Uterus (tissue), 4 donors: ENCODE measurements around the gene ITPR2. TPM values are rescaled to one million over a fixed set of nuclear protein-coding genes. Genes with fewer than 3 reads are reported as not detected.

Source experiments
- DNase-seq, 2 donors: peaks; one replicate each; pipeline ENCODE4 v3.0.0-alpha.2; 2019 to 2020
- H3K27ac ChIP-seq, 2 donors: fragments of 200-600 bp; sonication (generic); 1 replicate in 1 of 2; 2 replicates in 1 of 2; pipeline ENCODE4 v1.5.1; 2016 to 2018
- H3K27me3 ChIP-seq, 2 donors: fragments of 200-600 bp; sonication (generic); one replicate each; pipeline ENCODE4 v1.5.1; 2018 to 2019; ENCODE audit warnings: control low read depth in 1 of 2
- H3K36me3 ChIP-seq, 2 donors: fragments of 200-600 bp; sonication (generic); one replicate each; pipeline ENCODE4 v1.5.1; 2019; ENCODE audit warnings: control low read depth in 1 of 2
- H3K4me1 ChIP-seq, 2 donors: fragments of 200-600 bp; sonication (generic); one replicate each; pipeline ENCODE4 v1.5.1; 2018 to 2019; ENCODE audit warnings: control low read depth in 1 of 2
- H3K4me3 ChIP-seq, 2 donors: fragments of 200-600 bp; sonication (generic); 1 replicate in 1 of 2; 2 replicates in 1 of 2; pipeline ENCODE4 v1.5.1; 2018 to 2019; ENCODE audit warnings: mild to moderate bottlenecking in 1 of 2
- H3K9me3 ChIP-seq, 2 donors: fragments of 200-600 bp; sonication (generic); one replicate each; pipeline ENCODE4 v1.5.1; 2019; ENCODE audit warnings: control low read depth in 1 of 2
- POLR2A ChIP-seq, 2 donors: fragments of 450-650 bp; IDR thresholded peaks; one replicate each; pipeline ENCODE4 v1.6.1; 2016; ENCODE audit warnings: antibody characterized with exemption in 2 of 2, mild to moderate bottlenecking in 1 of 2, moderate library complexity in 1 of 2
- intact Hi-C: fragments of 100-400 bp; cut with DNase I; formaldehyde crosslinking; loops from one replicate; pipeline ENCODE4 v1.15.1; 2023; ENCODE audit warnings: low total_unique reads
- total RNA-seq, 4 donors: library from RNA; depleted of rRNA in 3 of 4; stranded (reverse); fragments of >200 nt in 3 of 4; gene quantifications; one replicate each; pipeline versions ENCODE4 v1.1.0 to v1.2.4, GENCODE V29; 2014 to 2023
- TF ChIP-seq, protein P1 (sequence below), 4 experiments: fragments of 200-600 bp in 2 of 4; fragments of 450-650 bp in 2 of 4; sonication (generic) in 2 of 4; IDR thresholded peaks; one replicate each; pipeline ENCODE4 v1.5.1; 2016 to 2019; ENCODE audit warnings: antibody characterized with exemption in 4 of 4, mild to moderate bottlenecking in 2 of 4, moderate library complexity in 1 of 4
- donor health status: DM: yes; HTN: yes; CAD: no.

ITPR2 gene
- total RNA-seq, 4 donors from 2014 or later, result 53.5 to 271 (median 60.4) TPM

DNA sequence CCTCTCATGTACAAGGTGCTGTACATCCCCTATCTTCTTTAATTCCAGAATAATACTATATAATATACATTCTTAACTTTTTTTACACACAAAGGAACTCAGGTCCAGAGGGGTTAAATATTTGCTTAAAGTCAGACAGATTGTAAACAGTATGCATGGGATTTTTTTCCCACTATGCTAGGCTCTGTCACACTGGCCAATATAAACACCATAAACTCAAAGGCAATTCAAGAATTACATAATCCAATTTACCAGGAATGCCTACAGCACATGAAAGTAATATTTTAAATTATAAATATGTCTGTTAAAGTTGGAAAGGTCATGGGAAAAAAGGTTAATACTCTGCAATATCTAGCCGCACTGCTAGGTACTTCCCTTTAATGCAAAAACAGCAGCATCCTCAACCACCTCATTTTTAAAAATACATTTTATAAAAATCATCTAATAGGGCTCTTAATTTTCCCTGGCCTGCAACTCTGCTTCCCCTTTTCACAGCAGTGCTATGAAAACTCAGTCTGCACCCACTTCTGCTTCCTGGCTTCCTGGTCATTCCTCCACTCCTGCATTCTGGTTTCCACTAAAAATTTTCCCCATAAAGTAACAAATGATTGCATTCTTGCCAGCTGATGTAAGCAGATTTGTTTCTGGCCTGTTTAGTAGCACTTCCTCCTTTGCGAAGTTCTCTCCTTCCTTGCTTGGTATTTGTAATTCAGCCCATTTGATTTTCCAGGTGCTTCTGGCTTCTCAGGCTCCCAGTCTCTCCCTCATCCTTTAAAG lies 128.1 kb downstream of the ITPR2 start:
- no peak overlapping the region for H3K27ac ChIP-seq
- intact Hi-C loops, result no loop called here
- DNase-seq, result no peak

DNA sequence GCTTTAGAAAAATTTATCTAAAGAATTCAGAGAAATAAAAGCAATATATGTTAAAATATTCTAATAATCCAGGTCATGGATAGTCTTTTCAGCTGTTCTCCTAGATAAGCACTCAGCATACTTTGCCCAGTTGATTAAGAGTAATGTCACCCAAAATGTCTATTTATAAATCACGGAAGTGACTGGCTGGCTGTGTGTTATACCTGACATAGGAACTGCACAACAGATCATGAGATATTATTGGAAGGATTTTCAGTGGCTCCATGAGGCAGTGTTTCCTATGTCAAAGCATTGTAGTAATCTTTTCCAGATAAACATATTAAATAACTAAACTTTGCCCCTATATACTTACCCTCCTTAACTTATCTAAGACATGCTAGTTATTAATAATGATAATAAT lies 128.8 kb downstream of the ITPR2 start:
- Histone ChIP-seq H3K36me3 (no peaks in the 10 kb centered on the region), H3K4me1 (no peaks in the 10 kb centered on the region), H3K27me3 (no peaks in the 10 kb centered on the region), H3K27ac (no peak overlapping the region), H3K4me3 (no peak overlapping the region), H3K9me3 (no peaks in the 10 kb centered on the region)
- DNase-seq, result no peak
- TF ChIP-seq, protein P1, sequence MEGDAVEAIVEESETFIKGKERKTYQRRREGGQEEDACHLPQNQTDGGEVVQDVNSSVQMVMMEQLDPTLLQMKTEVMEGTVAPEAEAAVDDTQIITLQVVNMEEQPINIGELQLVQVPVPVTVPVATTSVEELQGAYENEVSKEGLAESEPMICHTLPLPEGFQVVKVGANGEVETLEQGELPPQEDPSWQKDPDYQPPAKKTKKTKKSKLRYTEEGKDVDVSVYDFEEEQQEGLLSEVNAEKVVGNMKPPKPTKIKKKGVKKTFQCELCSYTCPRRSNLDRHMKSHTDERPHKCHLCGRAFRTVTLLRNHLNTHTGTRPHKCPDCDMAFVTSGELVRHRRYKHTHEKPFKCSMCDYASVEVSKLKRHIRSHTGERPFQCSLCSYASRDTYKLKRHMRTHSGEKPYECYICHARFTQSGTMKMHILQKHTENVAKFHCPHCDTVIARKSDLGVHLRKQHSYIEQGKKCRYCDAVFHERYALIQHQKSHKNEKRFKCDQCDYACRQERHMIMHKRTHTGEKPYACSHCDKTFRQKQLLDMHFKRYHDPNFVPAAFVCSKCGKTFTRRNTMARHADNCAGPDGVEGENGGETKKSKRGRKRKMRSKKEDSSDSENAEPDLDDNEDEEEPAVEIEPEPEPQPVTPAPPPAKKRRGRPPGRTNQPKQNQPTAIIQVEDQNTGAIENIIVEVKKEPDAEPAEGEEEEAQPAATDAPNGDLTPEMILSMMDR (IDR thresholded peaks at IDR 0.05), result no peak
- TF ChIP-seq POLR2A (IDR thresholded peaks at IDR 0.05), result no peak
- intact Hi-C loops, result no loop called here

More for the DNA sequence above, 128.1 kb downstream of the ITPR2 start:
- H3K4me3 ChIP-seq, result no peak overlapping the region
- H3K9me3 ChIP-seq, result no peaks in the 10 kb centered on the region
- TF ChIP-seq POLR2A (IDR thresholded peaks at IDR 0.05), result no peak
- TF ChIP-seq, protein P1 (IDR thresholded peaks at IDR 0.05), result no peak
- no peaks in the 10 kb centered on the region for H3K36me3 ChIP-seq
- no peaks in the 10 kb centered on the region for H3K4me1 ChIP-seq
- no peaks in the 10 kb centered on the region for H3K27me3 ChIP-seq

DNA sequence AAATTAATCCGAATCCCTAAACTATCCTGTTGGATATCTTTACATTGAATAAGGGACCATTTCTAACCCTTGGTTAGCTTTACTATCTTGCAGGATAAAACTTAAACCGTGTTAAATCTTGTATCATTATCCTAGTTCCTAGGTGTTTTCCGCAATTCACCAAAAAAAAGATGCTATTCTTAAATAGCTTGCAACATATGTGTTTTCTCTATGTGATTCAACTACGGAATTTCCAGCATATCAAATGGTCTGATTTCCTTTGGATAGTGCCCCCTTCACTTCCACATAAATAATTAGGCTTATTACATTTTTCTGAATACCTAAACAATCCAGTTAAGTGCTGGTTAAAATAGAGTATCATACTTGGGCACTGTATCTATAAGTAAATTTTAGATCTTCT lies 130.3 kb downstream of the ITPR2 start:
- no peak for DNase-seq
- Histone ChIP-seq H3K9me3 (no peaks in the 10 kb centered on the region), H3K4me1 (no peaks in the 10 kb centered on the region), H3K27me3 (no peaks in the 10 kb centered on the region), H3K36me3 (no peaks in the 10 kb centered on the region), H3K4me3 (no peak overlapping the region), H3K27ac (no peak overlapping the region)
- TF ChIP-seq POLR2A (IDR thresholded peaks at IDR 0.05), result no peak
- TF ChIP-seq, protein P1 (IDR thresholded peaks at IDR 0.05), result no peak
- intact Hi-C loops, result no loop called here

DNA sequence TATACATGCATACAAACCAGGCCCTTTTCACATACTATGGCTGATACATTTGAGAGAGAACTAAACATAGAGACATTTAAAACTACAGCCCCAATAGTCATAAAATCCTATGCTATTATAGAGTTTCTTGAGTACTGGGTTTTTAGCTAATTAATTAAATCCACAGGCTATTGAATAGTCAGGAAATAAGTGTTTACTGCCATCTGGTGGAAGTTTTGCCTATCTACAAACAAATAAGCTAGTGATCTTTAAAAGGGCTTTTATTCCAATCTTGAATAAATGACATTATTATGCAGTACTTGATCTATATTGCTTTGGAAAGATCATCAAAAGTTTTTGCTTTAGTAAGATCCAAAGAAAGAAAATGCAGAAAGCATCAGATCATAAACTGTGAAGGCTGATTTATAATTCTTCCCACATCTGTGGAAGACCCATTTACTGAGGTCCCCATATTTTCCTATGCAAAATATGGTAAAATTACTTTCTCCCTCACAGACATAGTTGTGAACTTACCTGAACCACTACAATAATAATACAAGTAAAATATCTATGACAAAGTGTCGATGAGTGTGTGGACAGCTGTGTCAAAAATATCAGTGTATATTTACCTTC lies 131.3 kb downstream of the ITPR2 start:
- Histone ChIP-seq H3K4me1 (no peaks in the 10 kb centered on the region), H3K27me3 (no peaks in the 10 kb centered on the region), H3K27ac (no peak overlapping the region), H3K9me3 (no peaks in the 10 kb centered on the region), H3K4me3 (no peak overlapping the region), H3K36me3 (no peaks in the 10 kb centered on the region)
- DNase-seq, result no peak
- TF ChIP-seq POLR2A (IDR thresholded peaks at IDR 0.05), result no peak
- TF ChIP-seq, protein P1 (IDR thresholded peaks at IDR 0.05), result peak; percentile 40 to 63 (median 56)
- intact Hi-C loops, result no loop called here

DNA sequence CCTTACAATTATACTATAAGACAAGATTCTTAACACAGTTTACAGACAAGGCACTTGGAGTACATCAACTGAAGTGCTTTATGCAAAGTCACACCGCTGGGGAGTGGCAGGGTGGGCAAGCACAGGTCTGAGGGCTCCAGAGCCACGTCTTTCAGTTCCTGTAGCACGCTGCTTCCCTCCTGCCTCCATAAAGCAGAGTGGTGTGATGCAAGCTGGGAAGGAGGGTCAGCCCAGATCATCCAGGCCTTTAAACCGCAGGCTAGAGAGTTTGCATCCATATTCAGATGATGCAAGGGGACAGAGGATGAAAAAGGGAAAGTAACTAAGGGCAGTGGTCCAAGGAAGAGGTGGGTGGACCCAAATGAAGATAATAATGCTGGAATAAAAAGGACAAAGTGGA lies 132.6 kb downstream of the ITPR2 start:
- H3K27me3 ChIP-seq, result no peaks in the 10 kb centered on the region
- no peaks in the 10 kb centered on the region for H3K4me1 ChIP-seq
- DNase-seq, result no peak
- intact Hi-C loops, result no loop called here
- no peaks in the 10 kb centered on the region for H3K36me3 ChIP-seq
- H3K27ac ChIP-seq, result no peak overlapping the region
- no peak overlapping the region for H3K4me3 ChIP-seq
- TF ChIP-seq, protein P1 (IDR thresholded peaks at IDR 0.05), result no peak
- no peak for TF ChIP-seq POLR2A (IDR thresholded peaks at IDR 0.05)
- no peaks in the 10 kb centered on the region for H3K9me3 ChIP-seq
